Measurements from ENCODE around the gene GDPD5. TPM values are rescaled to one million over a fixed set of nuclear protein-coding genes. Genes with fewer than 3 reads are reported as not detected.
A peak's percentile ranks its signal among the peaks of the same experiment; 100 is the strongest.

GDPD5 gene
- total and polyA plus RNA-seq, 9 of the 15 experiments (the other 6 are each of a cell fraction or from before 2014, with no cell fraction given): 0.32 to 27.3 (median 8.0) TPM

DNA sequence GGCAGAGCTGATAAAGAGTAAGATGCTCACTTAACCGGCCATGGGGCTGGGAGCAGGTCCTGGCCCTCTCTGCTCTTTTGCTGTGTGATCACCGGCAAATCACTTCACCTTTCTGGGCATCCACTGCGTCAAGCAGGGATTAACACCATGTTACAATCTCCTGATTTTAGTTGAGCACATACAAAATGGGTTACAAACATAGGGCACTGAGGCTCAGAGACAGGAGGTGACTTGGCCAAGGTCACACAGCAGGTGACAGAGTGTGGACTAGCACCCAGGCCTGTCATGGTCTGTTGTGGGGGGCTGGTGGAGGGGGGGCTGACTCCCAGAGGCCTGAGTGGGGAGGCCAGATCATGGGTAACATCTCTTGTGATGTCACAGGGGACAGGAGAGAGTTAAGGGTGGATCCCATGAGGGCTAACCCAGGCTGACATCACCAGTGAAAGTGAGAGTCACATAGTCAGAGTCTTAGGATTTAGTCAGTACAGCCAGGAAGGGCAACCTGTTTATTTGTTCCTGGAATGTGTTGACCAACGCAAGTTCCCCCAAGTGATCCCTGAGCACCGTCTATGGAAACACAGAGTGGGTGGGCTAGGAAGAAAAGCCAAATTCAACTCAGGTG is 27.8 kb downstream of the GDPD5 start (continued):
- no peak for TF ChIP-seq ARID3B (CRISPR knock-in tag; IDR thresholded peaks at IDR 0.05; ENCODE audit: borderline replicate concordance)
- TF ChIP-seq KDM1A (IDR thresholded peaks at IDR 0.05): 0 out of 4 replicates have a peak, but pooled peaks of 1 of the 2 experiments have one; percentile 39
- TF ChIP-seq USF1 (CRISPR knock-in tag; IDR thresholded peaks at IDR 0.05): no peak
- no peak for TF ChIP-seq NFXL1 (CRISPR knock-in tag; IDR thresholded peaks at IDR 0.05)
- TF ChIP-seq, protein P1, sequence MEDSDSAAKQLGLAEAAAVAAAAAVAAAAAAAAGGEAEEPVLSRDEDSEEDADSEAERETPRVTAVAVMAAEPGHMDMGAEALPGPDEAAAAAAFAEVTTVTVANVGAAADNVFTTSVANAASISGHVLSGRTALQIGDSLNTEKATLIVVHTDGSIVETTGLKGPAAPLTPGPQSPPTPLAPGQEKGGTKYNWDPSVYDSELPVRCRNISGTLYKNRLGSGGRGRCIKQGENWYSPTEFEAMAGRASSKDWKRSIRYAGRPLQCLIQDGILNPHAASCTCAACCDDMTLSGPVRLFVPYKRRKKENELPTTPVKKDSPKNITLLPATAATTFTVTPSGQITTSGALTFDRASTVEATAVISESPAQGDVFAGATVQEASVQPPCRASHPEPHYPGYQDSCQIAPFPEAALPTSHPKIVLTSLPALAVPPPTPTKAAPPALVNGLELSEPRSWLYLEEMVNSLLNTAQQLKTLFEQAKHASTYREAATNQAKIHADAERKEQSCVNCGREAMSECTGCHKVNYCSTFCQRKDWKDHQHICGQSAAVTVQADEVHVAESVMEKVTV (CRISPR knock-in tag; IDR thresholded peaks at IDR 0.05): no peak
- TF ChIP-seq SNAPC5 (CRISPR knock-in tag; IDR thresholded peaks at IDR 0.05): no peak
- TF ChIP-seq ZSCAN29 (IDR thresholded peaks at IDR 0.05): no peak
- TF ChIP-seq SOX6 (IDR thresholded peaks at IDR 0.05): no peak
- TF ChIP-seq BACH1 (tag; IDR thresholded peaks at IDR 0.05): no peak
- no peak for TF ChIP-seq ZNF175 (CRISPR knock-in tag; IDR thresholded peaks at IDR 0.05; ENCODE audit: low read depth)
